ENCODE results near the gene BAG2.

BAG2 gene

GRCh38 chr6:57222743-57223077, 50.6 kb downstream of the BAG2 start:
- DNase-seq = no peak

GRCh38 chr6:57224769-57225515, 52.8 kb downstream of the BAG2 start:
- no peak for DNase-seq

- no peak for DNase-seq
Measured at GRCh38 chr6:57226221-57226620, 54.1 kb downstream of the BAG2 start.

Data from CD4-positive, alpha-beta T cell treated with Interleukin-15 for 1 hour (primary cell).